Thoracic aorta (tissue), 2 donors: ENCODE results near the gene ANKFN1. TPM values are rescaled to one million over a fixed set of nuclear protein-coding genes. Genes with fewer than 3 reads are reported as not detected.

Experiments
- ATAC-seq: fragments of 150-250 bp; one replicate; pipeline ENCODE4 v1.8.0; 2017; ENCODE audit warnings: low read depth; ENCODE audit not compliant: insufficient number of reproducible peaks, low FRiP score
- DNase-seq: peaks from one replicate; pipeline ENCODE4 v3.0.0-alpha.2; 2020; ENCODE audit warnings: low spot score
- H3K27ac ChIP-seq, 2 donors: fragments of 200-600 bp; sonication (generic); 1 replicate in 1 of 2; 2 replicates in 1 of 2; pipeline ENCODE4 v1.5.1; 2016; ENCODE audit warnings: mild to moderate bottlenecking in 2 of 2, moderate library complexity in 2 of 2
- H3K27me3 ChIP-seq: fragments of 200-600 bp; sonication (generic); replicated peaks from 2 replicates; pipeline ENCODE4 v1.6.0; 2016; ENCODE audit warnings: mild to moderate bottlenecking; ENCODE audit not compliant: insufficient read depth
- H3K36me3 ChIP-seq: fragments of 200-600 bp; sonication (generic); one replicate; pipeline ENCODE4 v1.5.1; 2016
- H3K4me1 ChIP-seq, 2 donors: fragments of 200-600 bp; sonication (generic); 1 replicate in 1 of 2; 2 replicates in 1 of 2; pipeline versions ENCODE4 v1.5.1 to v1.6.0; 2016; ENCODE audit warnings: low read depth in 2 of 2, mild to moderate bottlenecking in 1 of 2; ENCODE audit not compliant: control insufficient read depth in 1 of 2
- H3K4me3 ChIP-seq: fragments of 200-600 bp; sonication (generic); 2 replicates; pipeline ENCODE4 v1.5.1; 2016; ENCODE audit warnings: mild to moderate bottlenecking
- H3K9me3 ChIP-seq: fragments of 200-600 bp; sonication (generic); 2 replicates; pipeline ENCODE4 v1.5.1; 2016
- total RNA-seq, 2 donors: library from RNA; depleted of rRNA; stranded (reverse); fragments of >200 nt; gene quantifications; one replicate each; pipeline versions ENCODE4 v1.1.0 to v1.2.3, GENCODE V29; 2016
- TF ChIP-seq, protein P1 (sequence below): fragments of 200-600 bp; sonication (generic); IDR thresholded peaks from one replicate; pipeline ENCODE4 v1.5.1; 2019; ENCODE audit warnings: antibody characterized with exemption

ANKFN1 gene
- total RNA-seq, 2 donors from 2014 or later = 0.68 TPM; not detected in 1

DNA sequence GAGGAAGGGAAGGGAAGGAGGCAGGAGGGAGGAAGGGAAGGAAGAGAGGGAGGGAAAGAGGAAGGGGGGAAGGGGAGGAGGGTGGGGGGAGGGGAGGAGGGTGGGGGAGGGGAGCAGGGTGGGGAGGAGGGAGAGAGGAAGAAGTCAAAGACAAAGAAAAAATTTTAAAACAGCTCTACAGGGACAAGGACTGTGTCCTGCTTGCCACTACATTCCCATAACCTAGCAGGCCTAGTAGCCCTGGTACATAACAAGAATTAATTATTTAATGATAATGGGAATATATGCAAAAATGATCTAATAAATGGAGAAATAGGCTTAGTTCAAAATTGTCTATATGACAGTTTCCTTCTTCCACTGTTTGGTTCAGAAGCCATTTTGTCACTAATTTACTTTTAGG is 392.7 kb downstream of the ANKFN1 start:
- Histone ChIP-seq H3K4me3 (no peak overlapping the region), H3K36me3 (no peaks in the 10 kb centered on the region), H3K4me1 (no peaks in the 10 kb centered on the region), H3K9me3 (no peaks in the 10 kb centered on the region), H3K27ac (no peak overlapping the region), H3K27me3 (no peaks in the 10 kb centered on the region)
- DNase-seq (no peak), ATAC-seq (no peak)
- TF ChIP-seq, protein P1, sequence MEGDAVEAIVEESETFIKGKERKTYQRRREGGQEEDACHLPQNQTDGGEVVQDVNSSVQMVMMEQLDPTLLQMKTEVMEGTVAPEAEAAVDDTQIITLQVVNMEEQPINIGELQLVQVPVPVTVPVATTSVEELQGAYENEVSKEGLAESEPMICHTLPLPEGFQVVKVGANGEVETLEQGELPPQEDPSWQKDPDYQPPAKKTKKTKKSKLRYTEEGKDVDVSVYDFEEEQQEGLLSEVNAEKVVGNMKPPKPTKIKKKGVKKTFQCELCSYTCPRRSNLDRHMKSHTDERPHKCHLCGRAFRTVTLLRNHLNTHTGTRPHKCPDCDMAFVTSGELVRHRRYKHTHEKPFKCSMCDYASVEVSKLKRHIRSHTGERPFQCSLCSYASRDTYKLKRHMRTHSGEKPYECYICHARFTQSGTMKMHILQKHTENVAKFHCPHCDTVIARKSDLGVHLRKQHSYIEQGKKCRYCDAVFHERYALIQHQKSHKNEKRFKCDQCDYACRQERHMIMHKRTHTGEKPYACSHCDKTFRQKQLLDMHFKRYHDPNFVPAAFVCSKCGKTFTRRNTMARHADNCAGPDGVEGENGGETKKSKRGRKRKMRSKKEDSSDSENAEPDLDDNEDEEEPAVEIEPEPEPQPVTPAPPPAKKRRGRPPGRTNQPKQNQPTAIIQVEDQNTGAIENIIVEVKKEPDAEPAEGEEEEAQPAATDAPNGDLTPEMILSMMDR = no peak

DNA sequence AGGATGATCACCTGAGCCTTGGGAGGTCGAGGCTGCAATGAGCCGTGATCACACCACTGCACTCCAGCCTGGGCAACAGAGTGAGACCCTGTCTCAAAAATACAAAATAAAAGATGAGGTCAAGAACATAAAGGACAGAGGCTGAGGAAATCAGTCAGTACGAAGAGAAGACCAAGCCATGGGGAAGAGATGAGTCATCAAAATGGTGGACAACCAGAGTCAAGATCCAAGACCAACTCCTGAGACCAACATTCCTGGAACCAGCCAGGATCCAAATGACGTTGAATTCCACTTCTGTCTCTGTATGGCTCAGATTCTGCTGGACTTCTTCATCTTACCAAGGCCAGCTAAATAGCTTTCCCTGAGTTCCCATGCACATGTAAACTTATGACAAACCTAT is 395.4 kb downstream of the ANKFN1 start:
- TF ChIP-seq, protein P1 = no peak
- ATAC-seq (no peak), DNase-seq (no peak)
- Histone ChIP-seq H3K27me3 (no peaks in the 10 kb centered on the region), H3K4me1 (no peaks in the 10 kb centered on the region), H3K9me3 (no peaks in the 10 kb centered on the region), H3K36me3 (no peaks in the 10 kb centered on the region), H3K27ac (no peak overlapping the region), H3K4me3 (no peak overlapping the region)

DNA sequence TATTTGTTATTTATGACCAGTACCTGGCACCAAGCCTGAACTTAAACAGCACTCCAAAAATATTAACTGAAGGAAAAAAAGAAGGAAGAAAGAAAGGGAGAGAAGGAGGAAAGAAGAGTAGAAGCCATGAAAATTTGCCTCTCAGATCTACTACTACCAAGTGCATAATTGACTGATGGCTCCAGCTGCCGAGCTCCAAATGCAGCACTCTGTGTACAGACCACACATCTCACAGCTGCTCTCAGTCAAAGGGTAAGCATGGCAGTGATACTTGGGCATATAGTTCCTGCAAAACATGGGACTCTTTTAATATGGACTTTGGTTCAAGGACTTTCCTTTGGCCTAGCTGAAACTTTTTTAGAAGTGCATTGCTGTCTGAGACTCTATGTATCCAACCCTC is 396.2 kb downstream of the ANKFN1 start:
- no peak overlapping the region for H3K4me3 ChIP-seq
- DNase-seq = no peak
- no peaks in the 10 kb centered on the region for H3K36me3 ChIP-seq
- H3K4me1 ChIP-seq = no peaks in the 10 kb centered on the region
- TF ChIP-seq, protein P1 = no peak
- no peak overlapping the region for H3K27ac ChIP-seq
- H3K27me3 ChIP-seq = no peaks in the 10 kb centered on the region
- no peak for ATAC-seq
- no peaks in the 10 kb centered on the region for H3K9me3 ChIP-seq

DNA sequence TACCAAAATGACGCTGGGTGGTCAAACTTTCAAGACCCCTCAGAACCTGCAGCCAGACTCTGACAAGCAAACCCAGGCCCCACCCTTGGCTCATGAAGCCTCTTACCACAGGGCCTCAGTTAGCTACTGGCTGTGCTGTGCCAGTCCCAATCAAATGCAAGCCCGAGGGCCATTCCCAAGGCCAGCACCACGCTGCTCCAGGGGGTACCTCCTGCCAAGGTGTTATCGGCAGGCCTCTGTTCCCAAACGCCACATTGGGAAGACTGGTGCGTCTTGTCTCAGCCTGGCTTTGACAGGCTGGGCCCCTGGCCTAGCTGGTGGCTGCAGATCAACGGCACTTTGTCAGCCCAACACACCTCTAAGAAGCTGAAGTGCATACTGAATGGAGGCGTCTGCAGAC is 404.4 kb downstream of the ANKFN1 start:
- DNase-seq = no peak
- H3K36me3 ChIP-seq = no peaks in the 10 kb centered on the region
- H3K27ac ChIP-seq = no peak overlapping the region
- no peaks in the 10 kb centered on the region for H3K27me3 ChIP-seq
- H3K9me3 ChIP-seq = no peaks in the 10 kb centered on the region
- no peak overlapping the region for H3K4me3 ChIP-seq
- ATAC-seq = no peak
- H3K4me1 ChIP-seq = no peaks in the 10 kb centered on the region
- TF ChIP-seq, protein P1 = no peak

DNA sequence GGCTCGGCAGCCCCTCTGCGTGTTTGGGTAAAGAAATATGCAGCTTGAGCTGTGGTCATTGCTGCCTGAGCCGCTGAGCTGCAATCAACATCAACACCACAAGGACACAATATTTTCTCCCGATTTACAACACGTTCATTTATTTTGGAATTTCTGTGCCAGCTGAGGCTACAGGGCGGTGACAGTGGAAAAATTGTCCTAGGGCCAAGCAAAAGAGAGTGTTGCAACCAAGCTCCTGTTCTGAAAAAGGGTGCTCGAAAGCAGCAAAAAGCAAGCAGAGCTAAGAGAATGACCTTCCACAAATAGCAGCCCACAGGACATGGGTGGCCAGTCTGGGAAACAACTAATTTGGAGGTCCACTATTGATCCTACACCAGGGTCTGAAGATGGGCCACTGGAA is 404.8 kb downstream of the ANKFN1 start:
- no peaks in the 10 kb centered on the region for H3K27me3 ChIP-seq
- no peak overlapping the region for H3K4me3 ChIP-seq
- DNase-seq (no peak), ATAC-seq (no peak)
- TF ChIP-seq, protein P1 = no peak
- no peaks in the 10 kb centered on the region for H3K4me1 ChIP-seq
- no peaks in the 10 kb centered on the region for H3K9me3 ChIP-seq
- no peaks in the 10 kb centered on the region for H3K36me3 ChIP-seq
- no peak overlapping the region for H3K27ac ChIP-seq
